GM18870 (cell line): ENCODE measurements around the gene RALGPS1.

Experiments used
- ATAC-seq: cut with Tn5 transposase; IDR thresholded peaks from one replicate; pipeline ENCODE4 v1.9.1; 2021; ENCODE audit warnings: moderate library complexity; ENCODE audit not compliant: unreplicated experiment

Gene RALGPS1

DNA sequence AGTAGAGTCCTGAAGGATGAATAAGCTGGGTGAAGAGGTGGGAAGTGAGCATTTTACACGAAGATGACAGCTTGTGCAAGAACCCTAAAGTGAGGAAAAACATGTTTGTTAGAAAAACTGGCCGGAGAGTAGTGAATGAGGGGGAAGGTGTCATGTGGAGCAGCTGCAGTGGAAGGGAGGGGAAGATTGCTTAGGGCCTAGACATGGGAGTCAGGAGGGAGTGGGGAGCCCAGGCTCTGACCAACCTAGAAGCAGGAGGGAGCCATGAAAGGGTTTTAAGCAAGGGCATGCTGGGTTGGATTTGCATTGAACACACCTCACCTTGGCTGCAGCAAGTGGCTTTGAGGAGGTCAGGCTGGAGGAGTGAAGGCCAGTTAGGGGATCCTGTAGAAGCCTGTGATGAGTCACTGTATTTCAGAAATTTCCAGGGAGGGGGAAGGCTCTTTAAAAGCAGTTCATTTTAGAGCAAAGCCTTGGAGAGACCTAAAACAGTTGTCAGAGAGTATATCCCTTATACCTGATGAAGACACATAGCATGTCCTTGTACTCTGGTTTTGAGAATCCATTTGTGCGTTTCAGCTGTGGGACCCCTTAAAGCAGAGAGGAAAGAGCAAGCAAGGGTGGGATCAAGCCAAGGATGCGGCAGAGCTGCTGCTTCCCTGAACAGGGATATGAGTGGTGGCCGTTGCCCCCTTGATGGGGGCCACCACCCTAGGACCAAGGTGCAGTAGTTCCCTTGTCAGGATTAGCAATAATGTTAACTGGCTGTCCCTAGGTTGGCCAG, 162.5 kb downstream of the RALGPS1 start:
- no peak for ATAC-seq

DNA sequence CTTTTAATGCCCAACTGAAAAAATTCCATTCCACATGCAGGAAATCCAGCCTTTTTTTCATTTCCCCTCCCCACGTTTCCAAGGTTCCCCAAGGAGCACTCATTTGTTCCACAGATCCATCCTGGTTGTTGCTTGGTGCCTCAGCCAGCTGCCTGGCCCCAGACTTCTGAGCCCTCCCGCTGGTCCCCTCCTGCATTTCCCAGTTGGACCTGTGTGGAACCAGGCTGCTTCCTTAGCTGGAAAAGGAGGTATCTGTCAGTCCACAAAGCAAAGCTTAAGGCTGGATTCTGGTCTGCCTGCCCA, 163.0 kb downstream of the RALGPS1 start:
- ATAC-seq, result no peak

DNA sequence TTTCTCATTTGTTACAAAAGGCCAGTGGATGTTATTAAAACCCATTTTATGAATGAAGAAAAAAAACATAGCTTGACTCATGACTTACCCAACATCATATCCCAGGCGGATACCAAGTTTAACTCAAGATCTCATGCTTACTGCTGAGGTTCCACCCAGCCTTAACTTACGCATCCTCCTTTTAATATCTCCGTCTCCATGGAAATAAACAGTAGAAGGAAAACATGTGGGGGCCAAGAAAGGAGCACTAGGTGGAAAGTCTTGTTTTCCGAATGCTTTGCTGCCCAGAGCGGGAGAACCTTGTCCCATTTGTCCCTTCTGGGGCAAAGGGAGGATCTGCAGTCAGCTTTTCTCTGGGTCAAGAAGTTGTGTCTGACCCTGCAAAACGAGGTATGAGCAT, 163.8 kb downstream of the RALGPS1 start:
- no peak for ATAC-seq

DNA sequence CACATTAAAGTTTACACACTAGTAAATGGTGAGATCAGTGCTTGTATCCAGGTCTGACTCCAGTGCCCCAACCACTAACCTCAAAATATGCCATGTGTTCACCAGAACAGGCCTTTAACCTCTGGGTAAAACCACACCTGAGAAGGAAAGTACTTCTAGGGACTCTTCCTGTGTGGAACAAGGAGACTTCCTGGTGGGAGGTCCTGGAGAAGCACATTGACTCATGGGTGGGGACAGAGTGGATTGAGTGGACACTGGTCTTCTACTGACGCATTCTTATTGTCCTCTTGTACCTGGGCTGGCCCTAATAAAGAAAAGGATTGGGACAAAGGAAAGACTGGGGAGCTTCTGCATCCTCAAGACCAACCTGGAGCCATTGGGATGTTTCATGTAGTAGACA, 164.4 kb downstream of the RALGPS1 start:
- ATAC-seq, result no peak

DNA sequence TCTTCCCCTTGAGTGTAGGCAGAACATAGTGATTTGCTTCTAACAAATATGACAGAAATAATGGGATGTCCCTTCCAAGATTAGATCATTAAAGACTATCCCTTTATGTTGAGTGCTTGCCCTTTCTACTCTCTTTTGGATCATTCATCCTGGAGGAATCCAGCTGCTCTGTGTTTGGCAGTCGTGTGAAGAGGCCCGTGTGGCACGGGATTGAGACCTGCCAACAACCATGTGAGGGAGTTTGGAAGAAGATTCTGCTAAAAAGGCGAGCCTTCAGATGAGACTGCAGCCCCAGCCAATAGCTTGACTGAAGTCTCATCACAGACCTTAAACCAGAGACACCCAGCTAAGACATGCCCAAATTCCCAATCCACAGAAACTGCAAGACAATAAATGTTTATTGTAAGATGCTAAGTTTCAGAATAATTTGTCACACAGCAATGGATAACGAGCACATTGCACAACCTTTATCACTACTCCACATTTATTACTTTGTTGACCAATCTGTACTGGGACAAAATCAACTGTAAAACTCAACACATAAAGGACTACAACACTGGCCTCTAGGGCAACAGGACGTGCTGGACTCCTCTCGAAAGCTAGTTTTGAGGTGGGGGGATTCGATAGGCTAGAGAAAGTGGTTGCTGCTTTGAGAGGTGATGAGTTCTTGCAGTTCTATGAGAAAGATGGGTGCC, 165.0 kb downstream of the RALGPS1 start:
- no peak for ATAC-seq

DNA sequence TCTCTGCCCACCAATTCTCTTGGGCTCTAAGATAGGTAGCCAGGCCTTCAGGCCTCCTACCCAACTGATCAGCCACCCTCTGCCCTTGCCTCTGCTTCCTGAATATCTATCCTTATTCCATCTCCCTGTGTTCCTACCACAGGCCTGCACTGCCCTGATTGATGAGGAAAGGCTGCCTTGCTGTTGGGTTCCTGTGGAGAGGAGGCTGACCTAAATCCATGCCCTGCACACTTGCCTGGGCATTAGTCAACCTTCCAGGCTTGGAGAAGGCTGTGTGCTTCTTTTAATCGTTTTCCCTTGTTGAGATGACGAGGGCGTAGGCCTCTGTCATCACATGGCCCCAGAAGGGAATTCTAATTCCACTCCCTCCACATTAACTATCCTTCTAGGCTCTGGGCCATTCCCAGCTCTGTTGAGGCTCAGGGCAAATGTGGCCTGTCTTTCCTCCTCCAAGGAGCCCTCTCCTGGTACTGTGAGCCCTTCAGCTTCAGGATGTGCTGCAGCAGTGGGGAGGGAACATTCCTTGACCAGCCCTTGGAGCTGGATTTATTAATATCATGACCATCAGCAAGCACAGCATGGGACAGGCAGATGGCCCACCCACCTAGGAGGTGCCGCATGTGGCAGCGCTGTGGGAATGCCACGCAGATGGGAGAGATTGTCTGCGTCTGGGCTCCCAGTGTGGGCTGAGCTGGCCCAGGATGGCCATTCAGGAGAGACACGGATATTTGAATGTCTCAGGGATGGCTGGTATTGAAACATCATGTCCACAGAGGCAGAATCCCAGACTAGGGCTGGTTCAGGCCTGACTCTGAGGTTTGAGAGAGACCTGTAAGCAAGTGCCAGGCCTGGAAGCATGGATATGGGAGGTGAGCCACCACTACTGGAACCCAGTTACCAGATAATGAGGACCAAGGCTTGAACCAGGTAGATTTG, 166.9 kb downstream of the RALGPS1 start:
- ATAC-seq, result no peak

DNA sequence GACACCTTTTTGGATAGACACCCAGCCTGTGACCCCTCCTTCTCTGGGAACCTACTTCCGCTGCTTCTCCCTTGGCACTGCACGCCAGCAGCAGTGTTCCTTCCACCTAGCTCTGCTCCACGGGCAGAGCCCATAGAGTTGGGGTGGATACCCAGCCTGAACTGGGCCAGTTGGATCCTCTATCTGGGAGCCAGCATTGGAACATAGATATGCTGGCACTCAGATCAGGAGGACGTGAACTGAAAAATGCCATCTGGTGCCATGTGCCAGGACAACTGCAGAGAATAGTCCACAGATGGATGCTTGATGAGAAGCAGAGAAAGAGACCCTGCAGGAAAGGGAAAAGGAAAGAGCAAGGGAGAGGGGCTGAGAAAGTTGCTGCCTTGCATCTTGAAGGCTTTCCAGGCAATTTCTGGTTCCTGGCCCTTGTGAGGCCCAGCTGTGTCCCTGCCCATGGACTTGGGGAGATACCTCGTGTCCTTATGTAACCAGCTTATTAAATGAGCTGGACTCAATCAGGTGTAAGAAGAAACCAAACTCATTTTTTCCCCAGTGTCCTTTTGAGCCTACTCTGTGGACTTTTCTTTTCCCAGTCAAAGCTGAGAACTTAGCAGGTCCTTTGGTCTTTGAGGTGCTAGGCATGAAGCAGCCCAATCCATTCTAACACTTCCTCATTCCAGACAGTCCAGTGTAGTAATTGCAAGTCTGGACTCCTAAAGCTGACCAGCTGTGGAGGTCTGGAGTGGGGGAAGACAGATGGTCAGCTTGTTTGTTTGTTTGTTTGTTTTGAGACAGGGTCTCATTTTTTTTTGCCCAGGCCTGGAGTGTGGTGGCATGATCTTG, 168.8 kb downstream of the RALGPS1 start:
- ATAC-seq, result no peak

DNA sequence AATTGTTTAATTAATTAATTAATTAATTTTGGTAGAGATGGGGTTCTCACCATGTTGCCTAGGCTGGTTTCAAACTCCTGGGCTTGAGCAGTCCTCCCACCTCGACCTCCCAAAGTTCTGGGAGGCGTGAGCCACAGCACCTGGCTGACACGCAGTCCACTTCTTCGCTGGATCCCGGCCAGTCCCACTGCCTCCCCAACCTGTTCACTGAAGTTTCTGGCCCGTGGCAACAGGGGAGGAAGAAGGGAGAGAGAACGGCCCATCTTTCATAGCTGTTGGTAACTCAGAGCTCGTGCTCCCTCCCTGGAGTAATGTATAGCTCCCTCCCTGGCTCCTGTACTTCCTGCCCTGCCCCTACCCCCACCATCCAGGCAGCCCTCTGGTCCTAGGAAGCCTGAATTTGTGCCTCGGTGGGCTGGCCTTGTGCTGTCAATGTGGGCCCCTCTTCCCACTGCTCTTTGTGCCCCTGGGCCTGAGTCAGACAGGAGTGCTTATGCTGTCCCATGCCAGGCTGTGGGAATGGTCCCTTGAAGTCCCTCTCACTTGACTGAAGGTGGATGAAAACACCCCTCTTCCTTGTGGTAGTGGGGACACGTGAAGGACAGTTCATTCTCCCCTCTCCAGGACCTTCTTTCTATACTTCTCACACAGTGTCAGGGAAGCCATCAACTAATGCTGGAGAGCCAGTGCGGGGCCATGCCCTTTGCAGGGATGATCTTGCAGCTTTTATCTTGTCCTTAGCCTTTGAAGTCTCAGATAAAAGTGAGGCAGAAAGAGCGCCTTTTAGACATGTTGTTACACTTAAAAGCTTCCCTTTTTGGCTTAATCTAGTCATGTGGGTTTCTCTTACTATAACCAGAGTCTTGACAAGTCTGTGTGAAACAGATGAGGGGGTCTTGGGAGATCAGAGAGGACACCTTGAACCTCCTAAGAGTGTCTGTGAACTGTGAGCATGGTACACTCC, 169.8 kb downstream of the RALGPS1 start:
- no peak for ATAC-seq

DNA sequence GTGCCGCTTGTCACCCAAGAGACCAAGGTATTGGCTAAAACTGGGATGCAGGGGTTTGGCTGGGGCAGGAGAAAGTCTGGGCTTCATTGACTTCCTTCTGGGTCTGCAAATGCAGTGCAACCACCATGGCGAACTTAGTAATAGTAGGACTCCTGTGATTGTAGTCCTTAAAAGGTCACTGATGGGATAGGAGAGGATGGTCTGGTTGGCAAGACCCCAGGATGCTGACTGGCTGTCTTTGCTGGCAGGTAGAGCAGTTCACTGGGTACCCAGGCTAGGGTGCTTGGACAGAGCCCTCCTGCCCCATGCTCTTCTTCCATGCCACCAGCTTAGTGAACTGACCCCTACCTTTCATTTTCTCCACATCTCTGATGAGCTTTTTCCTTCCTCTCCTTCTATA, 170.6 kb downstream of the RALGPS1 start:
- ATAC-seq, result no peak

DNA sequence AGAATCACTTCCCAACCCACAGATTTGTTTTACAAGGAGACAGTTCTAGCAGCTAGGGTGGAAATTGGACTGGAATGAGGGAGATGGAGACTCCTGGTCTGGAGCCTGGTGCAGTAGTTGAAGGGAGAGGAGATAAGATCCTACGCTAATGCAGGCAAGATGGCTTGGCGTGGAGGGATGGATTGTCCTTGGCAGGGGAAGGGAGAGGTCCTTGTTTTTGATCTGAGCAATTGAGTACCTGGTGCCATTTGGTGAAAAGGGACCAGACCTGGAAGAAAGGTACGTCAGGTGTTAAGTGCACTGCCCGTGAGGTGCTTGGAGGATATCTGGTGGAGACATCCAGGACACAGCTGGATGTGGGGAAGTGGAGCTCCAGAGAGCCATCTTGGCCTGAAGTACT, 172.2 kb downstream of the RALGPS1 start:
- ATAC-seq, result no peak

DNA sequence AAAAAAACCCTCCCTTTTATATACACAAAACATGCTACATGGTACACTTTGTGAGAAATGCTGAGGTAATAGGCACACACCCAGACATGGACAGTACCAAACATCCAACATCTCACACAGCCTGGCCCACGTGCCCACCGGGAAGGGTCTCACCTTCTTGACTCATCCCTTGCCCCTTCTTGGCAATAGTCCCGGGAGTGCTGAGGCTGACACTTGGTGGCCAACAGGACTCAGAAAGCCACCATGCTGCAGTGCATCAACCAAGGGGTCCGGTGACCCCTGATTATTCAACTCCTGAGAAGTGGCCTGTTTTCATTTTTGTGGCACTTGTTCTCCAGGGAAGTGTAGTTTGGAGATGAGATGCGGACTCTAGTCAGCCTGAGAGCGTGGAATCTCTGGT, 172.8 kb downstream of the RALGPS1 start:
- ATAC-seq, result no peak

DNA sequence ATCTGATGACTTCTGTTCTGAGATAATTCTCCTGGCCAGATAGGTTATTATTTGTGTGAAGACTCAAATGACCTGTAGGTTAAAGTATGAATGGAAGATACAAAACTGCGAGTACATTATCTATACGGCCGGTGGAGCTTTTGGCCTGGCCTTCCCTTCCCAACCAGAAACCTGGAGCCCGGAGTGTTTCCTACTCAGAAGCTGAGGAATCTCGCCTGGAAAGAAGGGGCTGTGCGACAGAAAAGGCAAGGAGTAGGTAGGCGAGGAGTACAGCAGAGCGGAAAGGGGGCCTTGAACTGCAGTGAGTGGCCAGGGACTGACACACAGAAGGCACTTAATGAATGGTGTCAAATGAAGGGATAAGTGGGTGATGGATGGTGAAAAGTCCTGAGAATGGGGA, 173.3 kb downstream of the RALGPS1 start:
- no peak for ATAC-seq

DNA sequence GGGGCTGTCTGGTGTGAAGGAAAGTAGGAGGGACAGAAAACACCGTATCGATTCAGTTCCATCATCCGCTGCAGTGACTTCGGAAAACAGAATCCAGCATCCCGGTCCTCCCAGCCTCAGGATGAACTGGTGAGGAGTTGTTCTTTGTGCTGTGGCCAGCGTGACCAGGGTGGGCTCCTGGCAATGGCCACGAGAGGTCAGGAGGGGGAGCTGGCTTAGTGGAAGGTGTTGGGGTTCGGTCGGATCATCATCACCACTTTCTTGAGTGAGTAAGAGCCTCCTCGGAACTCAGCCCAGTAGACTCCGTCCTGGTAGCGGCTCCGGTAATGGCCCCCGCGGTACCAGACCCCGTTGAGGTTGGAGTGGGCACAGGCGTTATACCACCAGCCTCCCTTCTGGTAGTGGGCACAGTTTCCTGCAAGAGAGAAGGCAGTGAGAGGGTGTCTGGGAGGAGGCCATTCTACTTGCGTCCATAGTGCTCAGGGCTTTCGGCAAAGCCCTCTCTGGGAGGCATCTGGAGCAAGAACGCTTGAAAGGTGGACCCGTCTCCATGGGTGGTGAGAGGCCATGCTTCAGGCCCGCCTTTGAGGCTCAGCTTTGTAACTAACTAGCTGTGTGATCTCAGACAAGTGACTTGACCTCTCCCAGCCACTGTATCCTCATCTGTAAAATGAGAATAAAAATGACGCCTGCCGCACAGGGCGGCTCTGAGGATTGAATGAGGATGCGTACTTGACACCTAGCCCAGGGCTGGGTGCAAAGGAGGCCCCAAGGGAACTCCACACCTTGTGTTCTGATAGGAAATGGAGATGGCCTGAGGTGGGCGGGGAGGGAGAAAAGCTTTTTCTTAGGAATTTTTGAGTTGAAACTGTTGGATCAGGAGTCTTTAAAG, 174.4 kb downstream of the RALGPS1 start:
- ATAC-seq, result no peak

DNA sequence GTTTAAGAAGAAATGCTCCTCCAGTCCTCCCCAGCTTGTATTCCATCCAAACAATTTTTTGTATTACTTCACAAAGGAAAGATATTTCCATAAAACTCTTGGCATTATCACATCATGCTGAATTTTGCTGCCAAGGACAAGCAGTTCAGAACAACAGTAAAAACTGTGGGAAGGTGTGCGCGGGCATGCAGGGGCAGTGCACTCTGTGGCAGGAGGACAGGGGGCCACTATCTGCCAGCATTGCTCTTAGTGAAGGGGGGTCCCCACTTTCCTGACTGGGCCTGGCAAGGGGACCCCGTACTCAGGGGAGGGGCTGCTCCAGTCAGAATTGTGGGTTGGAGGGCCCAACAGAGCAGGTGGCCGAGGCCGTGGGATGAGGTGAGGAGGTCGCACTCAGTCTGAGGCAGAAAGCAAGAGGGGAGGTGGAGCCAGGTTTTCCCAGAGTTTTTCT, 175.1 kb downstream of the RALGPS1 start:
- ATAC-seq, result no peak

DNA sequence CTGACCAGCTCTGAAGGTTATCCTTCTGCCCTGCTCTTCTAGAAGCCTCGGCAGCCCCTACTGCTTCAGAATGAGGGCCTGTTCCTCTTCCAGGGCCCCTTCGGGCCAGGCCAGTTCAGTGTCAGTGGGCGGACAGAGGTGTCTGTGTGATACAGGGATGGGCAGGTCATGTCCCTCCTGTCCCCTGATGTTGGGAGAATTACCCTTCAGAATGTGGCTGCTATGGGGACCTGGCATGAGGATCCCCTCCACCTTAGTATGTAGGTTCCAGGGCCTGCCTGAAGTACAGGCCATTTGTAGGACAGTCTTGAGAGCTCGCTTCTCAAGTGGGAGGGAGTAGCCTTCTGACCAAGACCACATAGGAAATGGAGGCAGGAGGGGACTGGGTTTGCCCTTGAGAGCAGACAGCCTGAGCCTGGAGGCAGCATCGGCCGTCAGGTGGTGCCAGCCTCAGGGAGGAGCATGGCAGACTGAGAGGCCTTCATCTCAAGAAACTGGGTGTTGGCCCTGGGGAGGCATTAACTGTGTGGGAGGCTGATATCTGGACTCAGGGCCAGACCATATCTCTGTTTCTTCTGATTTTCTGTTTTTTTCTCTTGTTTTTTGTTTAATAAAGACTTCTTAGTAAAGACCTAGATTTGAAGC, 175.9 kb downstream of the RALGPS1 start:
- no peak for ATAC-seq

DNA sequence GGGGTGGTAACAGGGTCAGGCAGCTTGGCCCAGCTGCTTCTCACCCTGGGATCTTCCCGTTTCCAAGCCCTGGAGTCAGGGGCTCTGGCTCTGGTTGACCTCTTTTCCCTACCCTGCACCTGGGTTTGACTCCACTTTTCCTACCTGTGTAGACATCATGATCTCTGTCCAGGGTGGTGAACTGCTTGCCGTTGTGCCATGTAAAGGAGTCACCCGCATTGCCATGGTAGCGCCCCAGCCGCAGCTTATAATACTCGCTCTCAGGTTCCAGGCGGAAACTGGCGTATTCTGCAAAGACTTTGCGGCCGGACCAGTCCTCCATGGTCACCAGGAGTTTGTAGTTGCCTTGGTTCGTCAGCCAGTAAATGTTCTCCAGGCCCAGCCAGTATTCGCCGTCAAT, 176.9 kb downstream of the RALGPS1 start:
- no peak for ATAC-seq

DNA sequence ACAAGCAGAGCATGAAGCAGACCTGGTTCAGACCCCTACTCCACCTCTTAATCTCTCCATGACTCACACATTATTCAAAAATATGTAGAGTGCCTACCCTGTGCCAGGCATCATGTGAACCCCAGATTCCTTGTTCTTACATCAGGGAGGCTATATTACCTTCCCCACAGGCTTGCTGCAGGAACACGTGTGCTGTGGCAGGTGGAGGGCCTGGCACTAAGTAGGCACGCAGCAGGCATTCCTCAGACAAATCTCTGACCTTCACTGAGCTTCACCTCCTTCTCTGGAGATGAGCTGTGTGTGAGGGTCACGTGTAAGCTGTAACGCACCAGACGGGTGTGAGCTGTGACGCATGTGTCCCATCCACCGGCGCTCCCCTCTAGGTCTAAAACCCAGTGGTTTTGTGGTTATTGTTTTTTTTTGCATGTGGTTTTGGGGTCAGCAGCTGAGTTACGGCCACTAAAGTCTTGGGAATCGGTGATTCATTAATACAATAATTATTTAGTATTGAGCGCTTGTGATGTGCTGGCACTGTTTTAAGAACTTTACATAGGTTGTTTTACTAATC, 177.5 kb downstream of the RALGPS1 start:
- ATAC-seq, result no peak
